OCI-LY1 (cell line): Measurements from ENCODE around the gene ZNF132.
"Not testable (repeated sequence)": the region's sequence is repeated elsewhere in the genome, so short reads cannot be mapped to it uniquely, and the experiment has no call there.

Experiments used
- H2AFZ ChIP-seq: fragments of 200-600 bp; sonication (generic), shearing (Covaris generic); 2 replicates; pipeline ENCODE4 v1.6.0; 2014; ENCODE audit warnings: antibody characterized with exemption, mild to moderate bottlenecking, low read length
- H3F3A ChIP-seq: fragments of 200-600 bp; sonication (generic), shearing (Covaris generic); 2 replicates; pipeline ENCODE4 v1.6.0; 2014; ENCODE audit warnings: mild to moderate bottlenecking, antibody characterized with exemption, low read length, moderate library complexity; ENCODE audit not compliant: insufficient read depth
- H3K27ac ChIP-seq: fragments of 200-600 bp; sonication (generic); 2 replicates; pipeline ENCODE4 v1.5.1; 2014; ENCODE audit warnings: low read length, mixed run types, mild to moderate bottlenecking, low read depth; ENCODE audit not compliant: poor library complexity, severe bottlenecking
- H3K27me3 ChIP-seq: fragments of 200-600 bp; sonication (generic); 2 replicates; pipeline ENCODE4 v1.6.0; 2014; ENCODE audit warnings: antibody characterized with exemption, mild to moderate bottlenecking, low read length, moderate library complexity; ENCODE audit not compliant: insufficient read depth
- H3K36me3 ChIP-seq: fragments of 200-600 bp; sonication (generic); 2 replicates; pipeline ENCODE4 v1.6.1; 2014; ENCODE audit warnings: mild to moderate bottlenecking, antibody characterized with exemption, low read length, moderate library complexity, mixed read lengths; ENCODE audit not compliant: insufficient read depth
- H3K4me1 ChIP-seq: fragments of 200-600 bp; sonication (generic); 2 replicates; pipeline ENCODE4 v1.5.1; 2014; ENCODE audit warnings: mild to moderate bottlenecking, low read length, moderate library complexity; ENCODE audit not compliant: insufficient read depth, severe bottlenecking
- H3K4me2 ChIP-seq: fragments of 200-600 bp; sonication (generic), shearing (Covaris generic); 2 replicates; pipeline ENCODE4 v1.6.1; 2014; ENCODE audit warnings: low read length
- H3K4me3 ChIP-seq: fragments of 200-600 bp; sonication (generic); 2 replicates; pipeline ENCODE4 v1.5.1; 2014; ENCODE audit warnings: low read length, low read depth, mild to moderate bottlenecking, mixed read lengths; ENCODE audit not compliant: poor library complexity, severe bottlenecking
- H3K79me2 ChIP-seq: fragments of 200-600 bp; shearing (Covaris generic); 2 replicates; pipeline ENCODE4 v1.6.1; 2016; ENCODE audit warnings: mixed run types, low read length, mixed read lengths; ENCODE audit not compliant: insufficient read depth
- H3K9ac ChIP-seq: fragments of 200-600 bp; sonication (generic), shearing (Covaris generic); 2 replicates; pipeline ENCODE4 v1.6.1; 2014; ENCODE audit warnings: mild to moderate bottlenecking, low read length, mixed read lengths
- H3K9me2 ChIP-seq: fragments of 200-600 bp; sonication (generic), shearing (Covaris generic); 2 replicates; pipeline ENCODE4 v1.6.1; 2014; ENCODE audit warnings: low read depth, mild to moderate bottlenecking, low read length, mixed read lengths
- H3K9me3 ChIP-seq: fragments of 200-600 bp; shearing (Covaris generic); 2 replicates; pipeline ENCODE4 v1.6.1; 2014; ENCODE audit warnings: low read length, mixed read lengths
- H4K20me1 ChIP-seq: fragments of 200-600 bp; sonication (generic), shearing (Covaris generic); 2 replicates; pipeline ENCODE4 v1.6.0; 2016; ENCODE audit warnings: mild to moderate bottlenecking, low read length; ENCODE audit not compliant: insufficient read depth
- EZH2 ChIP-seq: fragments of 200-600 bp; sonication (generic), shearing (Covaris generic); IDR thresholded peaks from 2 replicates; pipeline ENCODE4 v1.8.0; 2017; ENCODE audit warnings: borderline replicate concordance, mixed run types, mild to moderate bottlenecking, antibody characterized with exemption, low read length, moderate library complexity, mixed read lengths
- TF ChIP-seq, protein P1 (sequence below): fragments of 200-600 bp; sonication (generic), shearing (Covaris generic); IDR thresholded peaks from 2 replicates; pipeline ENCODE4 v1.5.1; 2017; ENCODE audit warnings: mild to moderate bottlenecking, antibody characterized with exemption, low read length, moderate library complexity, mixed read lengths

The ZNF132 gene

GRCh38 chr19:58442986-58443385 lies 3.0 kb upstream of the ZNF132 start:
- H3K27me3 ChIP-seq, H3K27ac ChIP-seq, H3K4me3 ChIP-seq, H3K36me3 ChIP-seq, H3F3A ChIP-seq, H3K79me2 ChIP-seq, H4K20me1 ChIP-seq, H3K9me2 ChIP-seq, H3K9me3 ChIP-seq, H3K9ac ChIP-seq, H3K4me2 ChIP-seq, H2AFZ ChIP-seq, H3K4me1 ChIP-seq: not testable (repeated sequence)

DNA sequence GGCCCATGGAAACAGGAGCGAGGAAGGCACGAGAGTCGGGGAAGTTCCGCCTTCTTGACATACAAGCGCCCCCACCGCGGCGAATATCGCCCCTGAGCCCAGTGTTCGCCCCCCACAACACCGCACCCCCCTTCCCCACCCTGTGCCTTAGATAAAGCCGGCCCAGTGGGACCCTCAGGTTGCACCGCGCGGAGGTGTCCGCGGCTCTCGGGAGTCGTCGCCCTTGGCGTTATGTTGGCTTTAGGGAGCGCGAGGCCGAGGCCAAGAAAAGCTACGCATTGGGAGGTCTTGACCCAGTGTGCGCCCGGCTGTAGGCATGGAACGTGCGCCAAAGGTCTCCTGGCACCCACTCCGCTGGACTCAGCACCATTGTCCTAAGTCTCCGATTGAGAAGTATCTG lies 603 bp upstream of the ZNF132 start:
- Histone ChIP-seq H2AFZ (no peak overlapping the region), H3K79me2 (no peaks in the 10 kb centered on the region), H3K4me2 (no peak overlapping the region), H3K36me3 (no peaks in the 10 kb centered on the region), H3F3A (no peaks in the 10 kb centered on the region), H3K4me3 (no peak overlapping the region), H3K9me2 (no peaks in the 10 kb centered on the region), H3K27me3 (no peaks in the 10 kb centered on the region; the same call in 1 of the 2 replicates), H3K9me3 (0 out of 2 replicates have a peak, but pooled peaks cover 2% of the 10 kb centered on the region), H3K9ac (no peak overlapping the region), H3K4me1 (no peaks in the 10 kb centered on the region), H3K27ac (no peak overlapping the region), H4K20me1 (no peaks in the 10 kb centered on the region)
- TF ChIP-seq, protein P1, sequence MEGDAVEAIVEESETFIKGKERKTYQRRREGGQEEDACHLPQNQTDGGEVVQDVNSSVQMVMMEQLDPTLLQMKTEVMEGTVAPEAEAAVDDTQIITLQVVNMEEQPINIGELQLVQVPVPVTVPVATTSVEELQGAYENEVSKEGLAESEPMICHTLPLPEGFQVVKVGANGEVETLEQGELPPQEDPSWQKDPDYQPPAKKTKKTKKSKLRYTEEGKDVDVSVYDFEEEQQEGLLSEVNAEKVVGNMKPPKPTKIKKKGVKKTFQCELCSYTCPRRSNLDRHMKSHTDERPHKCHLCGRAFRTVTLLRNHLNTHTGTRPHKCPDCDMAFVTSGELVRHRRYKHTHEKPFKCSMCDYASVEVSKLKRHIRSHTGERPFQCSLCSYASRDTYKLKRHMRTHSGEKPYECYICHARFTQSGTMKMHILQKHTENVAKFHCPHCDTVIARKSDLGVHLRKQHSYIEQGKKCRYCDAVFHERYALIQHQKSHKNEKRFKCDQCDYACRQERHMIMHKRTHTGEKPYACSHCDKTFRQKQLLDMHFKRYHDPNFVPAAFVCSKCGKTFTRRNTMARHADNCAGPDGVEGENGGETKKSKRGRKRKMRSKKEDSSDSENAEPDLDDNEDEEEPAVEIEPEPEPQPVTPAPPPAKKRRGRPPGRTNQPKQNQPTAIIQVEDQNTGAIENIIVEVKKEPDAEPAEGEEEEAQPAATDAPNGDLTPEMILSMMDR = no peak
- TF ChIP-seq EZH2 = no peak

GRCh38 chr19:58434217-58434616 lies 5.7 kb downstream of the ZNF132 start:
- Histone ChIP-seq H3K27me3 (no peaks in the 10 kb centered on the region; the same call in 1 of the 2 replicates), H4K20me1 (no peaks in the 10 kb centered on the region), H3K4me1 (no peaks in the 10 kb centered on the region), H3K9me2 (no peaks in the 10 kb centered on the region), H3K4me3 (no peak overlapping the region), H3K9me3 (peaks cover 35% of the 10 kb centered on the region), H3F3A (no peaks in the 10 kb centered on the region), H3K4me2 (no peak overlapping the region), H2AFZ (no peak overlapping the region), H3K27ac (no peak overlapping the region), H3K9ac (no peak overlapping the region), H3K36me3 (no peaks in the 10 kb centered on the region), H3K79me2 (no peaks in the 10 kb centered on the region)
- TF ChIP-seq EZH2 = no peak
- TF ChIP-seq, protein P1 = no peak

- no peaks in the 10 kb centered on the region for H3K4me1 ChIP-seq
- H3K9me3 ChIP-seq = peaks cover 31% of the 10 kb centered on the region
- TF ChIP-seq EZH2 = no peak
- TF ChIP-seq, protein P1 = no peak
- no peak overlapping the region for H3K9ac ChIP-seq
- H3K79me2 ChIP-seq = no peaks in the 10 kb centered on the region
- no peaks in the 10 kb centered on the region; the same call in 1 of the 2 replicates for H3K36me3 ChIP-seq
- H4K20me1 ChIP-seq = no peaks in the 10 kb centered on the region
- H3K4me3 ChIP-seq = no peak overlapping the region
- H2AFZ ChIP-seq = no peak overlapping the region
- H3K27ac ChIP-seq = no peak overlapping the region
- no peaks in the 10 kb centered on the region for H3K27me3 ChIP-seq
- no peak overlapping the region for H3K4me2 ChIP-seq
- H3K9me2 ChIP-seq = no peaks in the 10 kb centered on the region
- H3F3A ChIP-seq = no peaks in the 10 kb centered on the region
These were observed 10.2 kb downstream of the ZNF132 start for GRCh38 chr19:58429745-58430144.
